ENCODE measurements around the gene WDPCP. TPM values are rescaled to one million over a fixed set of nuclear protein-coding genes. Genes with fewer than 3 reads are reported as not detected.

Gene WDPCP
- total and polyA plus RNA-seq, 2 of the 4 experiments (the other 2 are of a cell fraction): 2.2 to 10.2 TPM

- DNase-seq (no peak), ATAC-seq (ENCODE audit: low read depth) (no peak)
- CTCF ChIA-PET: interaction anchor here (0.9 kb wide), 1 partner anchor 10 kb away, joined by 6 read pairs; no protein-coding TSS in a partner anchor
- Histone ChIP-seq H2BK20ac (ENCODE audit: low read depth, low read length) (no peak overlapping the region), H3K18ac (ENCODE audit: low read depth, low read length) (no peak overlapping the region), H3K4me3 (ENCODE audit: insufficient read depth, low read depth, low read length) (no peak overlapping the region), H3K4me2 (ENCODE audit: low read depth, low read length) (no peak overlapping the region), H2BK120ac (ENCODE audit: low read depth, low read length) (no peak overlapping the region), H2AK9ac (replicated peaks; ENCODE audit: low read depth, low read length, poor library complexity) (no peak overlapping the region), H3K56ac (ENCODE audit: extremely low read depth, insufficient read depth, low read length) (no peak overlapping the region), H2AK5ac (ENCODE audit: low read depth, low read length) (no peak overlapping the region), H3K9me1 (ENCODE audit: insufficient read depth, low read length) (no peaks in the 10 kb centered on the region), H4K91ac (ENCODE audit: insufficient read depth, low read depth, low read length) (no peak overlapping the region), H2AFZ (replicated peaks; ENCODE audit: low read length, poor library complexity) (no peak overlapping the region), H3K9ac (ENCODE audit: low read depth, low read length) (no peak overlapping the region), H3K27ac (ENCODE audit: insufficient read depth, low read length) (no peak overlapping the region), H2BK15ac (ENCODE audit: low read depth, low read length) (no peak overlapping the region), H3K14ac (replicated peaks; ENCODE audit: low read depth, low read length) (no peak overlapping the region), H4K20me1 (ENCODE audit: insufficient read depth, low read length) (no peaks in the 10 kb centered on the region), H3K36me3 (ENCODE audit: control insufficient read depth, insufficient read depth, low read length) (no peaks in the 10 kb centered on the region), H3K23ac (ENCODE audit: low read depth, low read length) (no peak overlapping the region), H3K27me3 (ENCODE audit: control insufficient read depth, insufficient read depth, low read length) (no peaks in the 10 kb centered on the region), H2BK5ac (ENCODE audit: low read depth, low read length, poor library complexity, severe bottlenecking) (no peak overlapping the region), H4K5ac (ENCODE audit: low read depth, low read length) (no peak overlapping the region), H3K4me1 (ENCODE audit: control insufficient read depth, insufficient read depth, low read length) (no peaks in the 10 kb centered on the region), H4K8ac (ENCODE audit: low read depth in 2 of 2, low read length in 2 of 2) (no peak overlapping the region), H3K79me1 (ENCODE audit: low read depth in 1 of 2, low read length in 2 of 2) (no peaks in the 10 kb centered on the region), H3K4ac (ENCODE audit: low read depth, low read length) (no peak overlapping the region), H3K9me3 (ENCODE audit: control insufficient read depth, insufficient read depth, low read length) (no peaks in the 10 kb centered on the region)
- in situ Hi-C loops (cut with MboI; ENCODE audit: low sequenced_read_pairs): no loop called here
- POLR2A ChIA-PET (ENCODE audit: unreplicated experiment): no interaction called here
- intact Hi-C loops (cut with micrococcal nuclease): no loop called here
- dilution Hi-C loops (cut with HindIII; ENCODE audit: low sequenced_read_pairs, unreplicated experiment): no loop called here
- BruUV-seq (replicated peaks): no TSS peak
- no CpG with 5 or more reads among the region's 4 CpGs for WGBS, 2 experiments (ENCODE audit: extremely low coverage in 2 of 2, insufficient read length in 1 of 2)
- TF ChIP-seq MAFK (IDR thresholded peaks at IDR 0.05; ENCODE audit: low read depth, low read length): no peak
- TF ChIP-seq USF2 (IDR thresholded peaks at IDR 0.05; ENCODE audit: low read depth, low read length): no peak
- no peak for TF ChIP-seq RAD21 (IDR thresholded peaks at IDR 0.05; ENCODE audit: low read length)
Measured at GRCh38 chr2:63553049-63553448, 35.2 kb downstream of the WDPCP start.

Data from IMR-90 (cell line).